GM18519 (cell line): Measurements from ENCODE around the gene CPZ.
"Not testable (repeated sequence)": the region's sequence is repeated elsewhere in the genome, so short reads cannot be mapped to it uniquely, and the experiment has no call there.

Source experiments
- ATAC-seq: cut with Tn5 transposase; IDR thresholded peaks from one replicate; pipeline ENCODE4 v1.9.1; 2021; ENCODE audit warnings: mild to moderate bottlenecking, moderate library complexity; ENCODE audit not compliant: unreplicated experiment, low FRiP score

Gene CPZ

DNA sequence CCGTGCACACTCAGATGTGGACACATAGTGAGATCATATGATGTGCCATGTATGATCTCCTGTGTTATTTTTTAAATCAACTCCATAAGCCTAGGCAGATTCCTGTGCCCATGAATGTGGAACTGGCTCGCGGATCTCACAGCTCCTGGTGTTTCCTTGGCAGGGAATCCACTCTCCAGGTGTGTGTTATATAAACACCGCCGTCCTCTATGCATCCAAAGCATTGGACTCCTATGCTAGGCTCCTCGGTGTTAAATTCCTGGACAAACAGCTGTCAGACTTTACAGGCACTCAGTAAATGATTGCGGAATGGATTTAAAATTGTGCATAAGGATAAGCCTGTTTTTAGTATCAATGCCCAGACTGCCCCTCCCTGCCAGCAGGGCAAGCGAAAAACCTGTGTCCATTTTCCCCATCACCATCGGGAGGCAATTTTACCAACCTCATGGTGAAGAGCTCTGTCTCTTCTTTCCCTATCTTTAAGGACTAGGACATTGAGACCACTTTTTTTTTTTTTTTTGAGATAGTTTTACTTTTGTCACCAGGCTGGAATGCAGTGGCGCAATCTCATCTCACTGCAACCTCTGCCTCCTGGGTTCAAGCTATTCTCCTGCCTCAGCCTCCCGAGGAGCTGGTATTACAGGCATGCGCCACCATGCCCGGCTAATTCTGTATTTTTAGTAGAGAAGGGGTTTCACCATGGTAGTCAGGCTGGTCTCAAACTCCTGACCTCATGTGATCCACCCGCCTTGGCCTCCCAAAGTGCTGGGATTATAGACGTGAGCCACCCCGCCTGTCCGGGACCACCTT, 36.0 kb upstream of the CPZ start:
- no peak for ATAC-seq

DNA sequence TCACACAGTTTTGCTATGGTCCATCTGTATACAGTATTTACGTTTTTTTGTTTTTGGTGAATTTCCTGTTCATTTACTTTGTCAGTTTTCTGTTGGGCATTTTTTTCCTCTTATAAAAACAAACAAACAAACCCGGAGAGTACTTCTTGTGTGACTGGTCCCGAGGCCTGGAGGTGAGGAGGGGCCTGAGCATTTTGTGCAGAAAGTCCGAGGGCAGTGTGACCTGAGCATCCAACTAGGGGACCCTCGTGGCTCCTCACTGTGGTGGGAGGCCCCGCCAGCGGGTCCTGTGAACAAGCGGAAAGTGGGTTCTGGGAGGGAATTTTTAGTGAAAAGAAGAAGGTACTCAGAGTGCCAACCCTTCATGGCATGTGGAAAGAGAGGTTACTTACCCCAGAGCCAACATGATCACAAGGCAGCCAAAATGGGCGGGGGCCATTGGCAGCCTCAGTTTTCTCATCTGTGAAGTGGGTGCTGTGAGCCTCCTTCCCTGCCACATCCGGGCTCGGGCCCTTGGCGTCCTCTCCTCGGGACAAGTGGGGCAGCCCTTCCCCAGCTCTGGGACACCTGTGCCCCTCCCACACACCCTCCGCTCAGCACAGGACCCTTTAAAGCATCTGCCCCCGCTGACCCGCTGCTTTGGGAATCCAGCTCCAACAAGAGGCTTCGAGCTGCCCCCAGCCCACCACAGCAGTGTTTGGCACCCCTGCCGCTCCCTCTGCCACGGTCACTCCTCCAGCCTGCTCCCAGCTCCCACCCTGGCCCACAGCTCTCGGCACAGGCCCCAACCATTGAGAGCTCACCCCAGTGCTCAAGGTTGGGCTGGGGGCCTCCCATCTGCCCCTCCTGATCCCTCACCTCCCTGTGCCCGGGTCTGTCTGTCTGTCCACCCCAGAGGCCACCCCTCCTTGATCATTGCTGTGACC, 35.2 kb upstream of the CPZ start:
- ATAC-seq, result no peak

DNA sequence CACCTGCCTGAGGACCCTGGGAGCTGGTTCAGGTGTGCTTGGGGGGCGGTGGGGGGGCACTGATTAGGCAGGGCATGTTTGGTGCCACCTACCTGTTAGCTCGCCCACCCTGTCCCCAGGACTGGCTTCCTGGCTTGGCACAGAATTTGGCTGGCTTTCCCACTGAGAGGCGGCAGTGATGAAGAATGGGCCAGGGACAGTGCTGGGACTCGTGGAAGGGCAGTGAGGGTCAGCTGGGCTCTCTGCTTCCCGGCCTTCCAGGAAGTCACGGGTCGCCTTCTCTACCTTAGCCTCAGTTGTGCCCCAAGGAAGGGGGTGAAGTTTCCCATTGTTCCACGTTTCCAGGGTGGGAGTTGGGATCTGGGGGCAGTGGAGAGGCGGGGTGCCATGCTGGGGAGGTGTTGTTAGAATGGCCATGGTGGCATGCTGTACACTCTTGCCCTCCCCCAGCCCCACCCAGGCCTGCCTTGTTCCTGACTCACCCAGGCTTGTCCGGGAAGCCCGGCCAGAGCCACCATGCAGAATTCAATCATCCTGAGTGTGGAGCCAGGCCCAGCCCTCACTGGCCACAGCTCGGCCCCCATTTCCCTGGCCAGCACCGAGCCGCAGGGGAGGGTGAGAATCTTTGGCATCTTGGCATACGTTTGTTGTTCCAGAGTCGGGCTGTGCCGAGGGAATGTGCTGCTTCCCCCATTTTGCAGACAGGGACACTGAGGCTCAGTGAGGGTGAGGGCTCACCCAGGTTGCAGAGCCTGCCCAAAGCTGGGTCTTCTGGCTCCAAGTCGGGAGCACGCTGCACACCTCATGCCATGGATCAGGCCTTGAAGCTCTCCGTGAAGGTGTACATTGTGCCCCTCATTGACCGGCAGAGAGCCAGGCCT, 34.2 kb upstream of the CPZ start:
- ATAC-seq, result no peak

DNA sequence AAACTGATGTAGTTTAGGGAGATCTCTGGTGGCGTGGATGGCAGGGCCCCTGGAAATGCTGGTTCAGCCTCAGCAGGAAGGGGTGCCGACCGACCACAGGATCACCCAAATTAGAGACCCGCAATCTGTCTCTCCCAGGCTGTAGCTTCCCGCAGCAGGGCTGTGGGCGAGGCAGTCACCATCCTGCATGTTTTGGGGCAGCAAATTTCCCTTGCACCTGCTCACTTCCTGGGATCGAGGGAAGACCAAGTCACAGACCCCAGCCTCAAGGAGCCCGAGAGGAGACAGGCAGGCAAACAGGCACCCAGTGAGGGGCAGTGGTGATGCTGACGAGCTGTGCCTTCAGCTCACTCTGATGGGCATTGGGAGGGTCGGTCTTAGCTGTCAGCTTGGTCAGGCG, 33.6 kb upstream of the CPZ start:
- ATAC-seq, result no peak

GRCh38 chr4:8559524-8560264, 32.9 kb upstream of the CPZ start:
- no peak for ATAC-seq

- ATAC-seq, result no peak
Measured at GRCh38 chr4:8560265-8561047, 32.1 kb upstream of the CPZ start.

GRCh38 chr4:8564595-8564994, 28.0 kb upstream of the CPZ start:
- ATAC-seq, result no peak

DNA sequence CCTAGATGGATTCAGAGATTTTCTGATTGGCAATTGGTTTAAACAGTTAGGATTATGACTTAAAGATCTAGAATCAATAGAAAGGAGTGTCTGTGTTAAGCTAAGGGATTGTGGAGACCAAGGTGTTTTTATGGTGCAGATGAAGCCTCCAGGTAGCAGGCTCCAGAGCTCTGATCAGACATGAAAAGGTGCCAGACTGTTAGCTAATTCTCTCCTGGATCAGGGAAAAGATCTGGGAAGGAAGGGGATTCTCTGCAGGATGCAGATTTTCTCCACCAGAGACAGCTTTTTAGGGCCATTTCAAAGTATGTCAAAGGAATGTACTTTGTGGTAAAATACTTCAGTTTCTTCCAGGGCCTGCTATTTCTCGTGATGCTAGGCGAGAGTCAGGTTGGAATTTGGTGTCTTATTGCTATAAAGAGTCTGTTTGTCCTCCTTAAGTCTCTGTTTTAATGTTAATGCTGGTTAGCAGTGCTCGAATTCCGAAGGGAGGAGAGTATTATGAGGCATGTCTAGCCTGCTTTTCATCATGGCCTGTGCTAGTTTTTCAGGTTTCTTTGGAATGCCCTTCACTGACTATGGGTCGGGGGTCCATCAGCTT, 24.4 kb upstream of the CPZ start:
- ATAC-seq, result no peak

DNA sequence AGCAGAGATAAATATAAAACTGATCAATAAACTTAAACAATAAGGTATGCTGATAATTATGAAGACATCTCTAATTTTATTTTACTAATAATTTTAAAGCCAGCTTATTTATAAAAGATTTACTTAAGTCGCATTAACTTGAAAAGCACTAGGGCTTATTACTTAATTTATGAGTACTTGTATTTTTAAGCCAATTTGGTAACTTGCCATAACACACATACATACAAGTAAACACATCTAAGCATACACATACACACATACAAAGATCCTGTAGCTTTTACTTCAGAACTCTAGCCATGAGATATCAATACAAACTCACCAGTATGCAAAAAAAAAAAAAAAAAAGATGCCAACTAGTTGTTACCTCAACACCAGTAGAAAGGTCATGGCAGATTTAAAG, 22.4 kb upstream of the CPZ start:
- no peak for ATAC-seq

DNA sequence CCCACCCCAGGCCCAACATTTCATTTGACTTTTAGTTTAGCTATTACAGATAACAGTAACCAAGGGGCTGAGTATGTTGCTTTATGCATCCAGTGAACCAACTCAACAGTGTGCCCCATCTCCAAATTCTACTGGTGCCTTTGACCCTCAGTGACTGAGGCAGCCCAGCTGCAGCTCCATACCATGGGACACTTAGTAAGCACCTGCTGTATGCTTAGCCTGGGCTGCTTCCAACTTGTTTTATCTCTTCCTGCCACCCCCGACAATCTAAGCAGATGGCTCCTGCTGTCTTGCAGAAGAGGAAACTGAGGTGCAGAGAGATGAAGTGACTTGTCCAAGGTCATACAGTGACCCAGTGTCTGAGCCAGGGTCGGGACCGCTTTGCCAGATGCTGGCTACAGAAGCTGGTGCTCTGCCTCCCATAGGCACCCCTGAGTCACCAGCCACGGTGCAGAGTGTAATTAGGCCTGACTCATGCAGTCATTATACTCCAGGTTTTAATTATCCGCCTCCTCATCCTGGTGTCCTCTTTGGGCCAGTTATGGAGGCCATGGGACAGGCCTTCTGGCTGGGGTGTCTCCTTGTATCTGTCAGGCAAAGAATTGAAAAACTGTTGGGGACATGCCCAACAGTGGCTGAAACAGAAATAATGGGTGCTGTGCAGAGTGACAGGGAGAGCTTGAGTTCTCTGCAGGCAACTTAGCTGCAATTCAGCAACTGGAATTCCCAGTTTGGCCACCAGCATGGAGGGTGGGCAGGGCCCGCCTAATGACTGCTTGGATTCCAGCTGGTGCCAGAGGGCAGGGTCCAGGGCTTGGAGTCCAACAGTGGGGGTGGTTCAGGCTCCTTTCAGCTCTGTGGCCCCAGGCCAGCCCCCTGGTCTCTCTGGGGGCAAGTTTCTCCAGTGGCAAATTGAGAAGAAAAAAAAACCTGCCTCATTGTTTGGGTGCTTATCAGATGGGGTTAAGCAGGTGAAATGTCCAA, 20.6 kb upstream of the CPZ start:
- ATAC-seq, result no peak

- ATAC-seq, result no peak
Measured at GRCh38 chr4:8573266-8573665, 19.3 kb upstream of the CPZ start.

DNA sequence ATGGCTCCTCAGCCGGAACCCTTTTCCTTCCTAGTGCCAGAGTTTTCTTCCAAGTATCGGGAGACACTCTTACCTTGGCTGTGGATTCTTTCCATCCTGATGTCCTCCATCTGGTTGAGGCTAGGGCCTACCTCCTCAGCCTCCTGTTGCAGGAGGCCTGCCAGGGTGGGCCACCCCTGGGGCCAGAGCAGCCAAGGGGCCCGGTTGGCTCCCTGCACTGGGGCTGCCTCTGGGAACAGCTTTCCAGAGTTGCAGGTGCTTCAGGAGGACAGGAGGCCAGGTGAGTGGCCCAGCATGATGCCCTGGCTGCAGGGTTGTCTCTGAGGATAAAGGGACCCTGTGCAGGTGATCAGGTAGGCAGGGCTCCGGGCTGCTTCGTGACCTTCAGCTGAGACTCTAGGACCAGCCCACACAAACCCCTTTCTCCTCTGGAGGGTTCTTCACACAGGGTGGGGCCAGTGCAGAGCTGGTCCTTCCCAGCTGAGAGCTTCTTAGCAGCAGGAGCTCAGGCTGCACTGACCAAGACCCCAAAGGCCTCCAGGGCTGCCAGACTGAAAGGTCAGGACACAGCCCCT, 17.7 kb upstream of the CPZ start:
- ATAC-seq, result no peak

GRCh38 chr4:8575457-8575856, 17.1 kb upstream of the CPZ start:
- ATAC-seq, result no peak

DNA sequence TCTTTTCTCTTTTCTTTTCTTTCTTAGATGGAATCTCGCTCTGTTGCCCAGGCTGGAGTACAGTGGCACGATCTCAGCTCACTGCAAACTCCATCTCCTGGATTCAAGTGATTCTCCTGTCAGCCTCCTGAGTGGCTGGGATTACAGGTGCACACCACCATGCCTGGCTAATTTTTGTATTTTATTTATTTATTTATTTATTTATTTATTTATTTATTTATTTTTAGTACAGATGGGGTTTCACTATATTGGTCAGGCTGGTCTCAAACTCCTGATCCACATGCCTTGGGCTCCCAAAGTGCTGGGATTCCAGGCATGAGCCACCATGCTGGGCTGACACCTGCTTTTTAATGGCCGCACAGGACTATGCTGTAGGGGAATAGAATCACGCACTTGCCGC, 16.0 kb upstream of the CPZ start:
- not testable (repeated sequence) for ATAC-seq

GRCh38 chr4:8577046-8577445, 15.5 kb upstream of the CPZ start:
- ATAC-seq, result no peak

GRCh38 chr4:8577972-8578371, 14.6 kb upstream of the CPZ start:
- no peak for ATAC-seq

DNA sequence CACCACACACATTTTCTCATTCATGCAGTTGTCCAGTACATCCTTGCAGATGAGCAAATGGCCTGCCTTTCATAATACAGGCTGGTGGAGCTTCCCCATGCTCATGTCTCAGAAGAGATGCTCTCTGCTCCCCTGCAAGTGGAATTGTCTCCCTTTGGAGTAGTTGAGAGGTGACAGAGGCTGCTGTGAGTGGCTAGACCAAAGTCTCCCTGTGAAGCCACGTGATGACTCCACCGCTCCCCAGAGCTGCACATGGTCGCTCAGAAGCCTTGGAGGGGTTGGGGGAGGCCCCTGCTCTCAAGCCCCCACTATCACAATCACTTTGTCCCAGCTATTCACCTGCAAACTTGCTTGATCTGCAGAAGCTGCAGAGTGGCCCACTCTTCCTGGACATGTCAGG, 13.8 kb upstream of the CPZ start:
- no peak for ATAC-seq
